Colonic mucosa (tissue), 4 donors: Measurements from ENCODE around the gene KBTBD2. TPM values are rescaled to one million over a fixed set of nuclear protein-coding genes. Genes with fewer than 3 reads are reported as not detected.
"Not testable (repeated sequence)": the region's sequence is repeated elsewhere in the genome, so short reads cannot be mapped to it uniquely, and the experiment has no call there.

Experiments used
- DNase-seq: peaks from one replicate; pipeline ENCODE4 v3.0.0-alpha.2; 2020
- H3K27ac ChIP-seq: fragments of 200-600 bp; one replicate; pipeline ENCODE4 v1.8.0; 2021
- H3K27me3 ChIP-seq: fragments of 200-600 bp; one replicate; pipeline ENCODE4 v1.8.0; 2021
- H3K36me3 ChIP-seq: fragments of 200-600 bp; one replicate; pipeline ENCODE4 v1.8.0; 2021
- H3K4me1 ChIP-seq: fragments of 200-600 bp; one replicate; pipeline ENCODE4 v1.8.0; 2021; ENCODE audit warnings: mild to moderate bottlenecking
- H3K4me3 ChIP-seq: fragments of 200-600 bp; one replicate; pipeline ENCODE4 v1.8.0; 2021
- H3K9ac ChIP-seq, 2 donors: one replicate each; pipeline ENCODE4 v1.7.0; 2013; ENCODE audit warnings: control low read depth in 2 of 2, low read depth in 2 of 2, low read length in 2 of 2
- H3K9me3 ChIP-seq: fragments of 200-600 bp; one replicate; pipeline ENCODE4 v1.8.0; 2021
- CTCF ChIP-seq: fragments of 200-600 bp; IDR thresholded peaks from one replicate; pipeline ENCODE4 v1.8.0; 2022; ENCODE audit warnings: antibody characterized with exemption, mild to moderate bottlenecking
- intact Hi-C: fragments of 100-400 bp; cut with DNase I; formaldehyde crosslinking; loops from one replicate; pipeline ENCODE4 v1.14.1; 2022
- total RNA-seq, 2 donors: library from RNA; stranded (reverse); fragmentation: NEBNext Ultra II Directional in 1 of 2; extraction: Animal tissue kit (Norgen Biotek cat#: 25700) in 1 of 2; gene quantifications; one replicate each; pipeline ENCODE4 v1.2.1, GENCODE V29; 2021
- donor health status: healthy.
- donor health status: DM: no; HTN: no; CAD: no.
- donor health status: DM: no; HTN: no; CAD: no.

The KBTBD2 gene
- total RNA-seq, 2 donors from 2014 or later: 18.2 to 33.0 TPM

DNA sequence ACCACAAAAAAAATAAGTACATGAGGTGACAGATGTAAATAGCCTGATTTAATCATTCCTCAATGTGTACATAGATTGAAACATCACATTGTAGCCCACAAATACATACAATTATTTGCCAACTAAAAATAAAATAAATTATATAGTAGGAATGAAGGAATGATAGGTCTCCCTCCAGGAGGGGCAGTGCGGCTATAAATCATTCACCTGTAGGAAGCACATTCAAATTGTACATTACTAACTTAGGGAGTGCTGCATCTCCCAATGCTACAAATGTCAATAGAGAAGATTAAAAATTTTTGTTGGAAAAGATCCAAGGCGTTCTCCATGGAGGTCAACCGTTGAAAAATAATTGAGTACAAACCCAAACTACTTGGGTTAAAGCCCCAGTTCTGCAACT is 4.2 kb downstream of the KBTBD2 start:
- no peaks in the 10 kb centered on the region for H3K27me3 ChIP-seq
- no peak overlapping the region for H3K27ac ChIP-seq
- intact Hi-C loops: no loop called here
- DNase-seq: no peak
- no peaks in the 10 kb centered on the region for H3K4me1 ChIP-seq
- TF ChIP-seq CTCF: no peak
- no peak overlapping the region for H3K4me3 ChIP-seq
- no peaks in the 10 kb centered on the region for H3K9me3 ChIP-seq
- no peak overlapping the region for H3K9ac ChIP-seq
- H3K36me3 ChIP-seq: no peaks in the 10 kb centered on the region

DNA sequence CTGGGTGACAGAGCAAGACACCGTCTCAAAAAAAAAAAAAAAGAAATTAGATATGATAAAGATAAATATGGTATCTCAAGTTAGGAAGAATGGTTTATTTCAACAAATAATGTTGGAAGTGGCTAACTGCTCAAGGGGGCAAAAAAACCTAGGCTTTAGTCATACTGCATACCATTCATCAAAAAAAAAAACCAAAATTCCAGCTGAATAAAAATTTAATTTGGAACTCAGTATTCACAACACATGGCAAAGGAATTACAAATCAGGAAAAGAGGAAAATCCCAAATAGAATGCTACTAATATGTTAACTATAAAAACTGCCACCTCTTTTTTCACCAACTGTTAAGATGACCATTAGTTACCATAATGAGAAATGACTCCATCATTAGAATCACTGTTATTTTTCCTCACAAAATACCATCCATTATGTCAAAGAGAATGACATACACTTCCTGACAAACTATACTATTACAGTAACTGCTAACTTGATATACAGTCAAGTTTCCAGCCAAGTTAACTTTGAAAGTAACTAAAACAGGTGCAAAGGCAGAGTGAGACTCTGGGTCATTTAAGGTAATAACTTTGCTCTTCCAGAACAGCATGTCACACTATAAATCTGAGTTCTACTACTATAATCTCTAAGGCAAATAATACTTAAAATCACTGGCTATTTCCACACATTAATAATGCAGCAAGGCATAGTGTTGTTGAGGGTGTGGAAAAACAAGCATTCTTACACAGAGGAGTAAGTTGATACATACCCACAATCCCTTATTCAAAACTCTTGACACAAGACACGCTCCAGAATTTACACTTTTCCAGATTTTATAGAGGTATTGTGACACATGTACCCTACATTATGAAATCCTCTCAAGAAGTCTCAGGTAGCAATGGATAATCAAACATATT is 10.2 kb downstream of the KBTBD2 start:
- no peak for TF ChIP-seq CTCF
- Histone ChIP-seq H3K27ac (no peak overlapping the region), H3K27me3 (no peaks in the 10 kb centered on the region), H3K9me3 (no peaks in the 10 kb centered on the region), H3K9ac (no peak overlapping the region), H3K4me3 (no peak overlapping the region), H3K4me1 (no peaks in the 10 kb centered on the region), H3K36me3 (no peaks in the 10 kb centered on the region)
- no peak for DNase-seq
- intact Hi-C loops: no loop called here

GRCh38 chr7:32879460-32879859 is 12.1 kb downstream of the KBTBD2 start:
- H3K9ac ChIP-seq: no peak overlapping the region
- peaks cover 6% of the 10 kb centered on the region for H3K36me3 ChIP-seq
- no peaks in the 10 kb centered on the region for H3K9me3 ChIP-seq
- TF ChIP-seq CTCF: no peak
- H3K27me3 ChIP-seq: no peaks in the 10 kb centered on the region
- no peaks in the 10 kb centered on the region for H3K4me1 ChIP-seq
- DNase-seq: no peak
- intact Hi-C loops: no loop called here
- H3K27ac ChIP-seq: no peak overlapping the region
- H3K4me3 ChIP-seq: no peak overlapping the region

DNA sequence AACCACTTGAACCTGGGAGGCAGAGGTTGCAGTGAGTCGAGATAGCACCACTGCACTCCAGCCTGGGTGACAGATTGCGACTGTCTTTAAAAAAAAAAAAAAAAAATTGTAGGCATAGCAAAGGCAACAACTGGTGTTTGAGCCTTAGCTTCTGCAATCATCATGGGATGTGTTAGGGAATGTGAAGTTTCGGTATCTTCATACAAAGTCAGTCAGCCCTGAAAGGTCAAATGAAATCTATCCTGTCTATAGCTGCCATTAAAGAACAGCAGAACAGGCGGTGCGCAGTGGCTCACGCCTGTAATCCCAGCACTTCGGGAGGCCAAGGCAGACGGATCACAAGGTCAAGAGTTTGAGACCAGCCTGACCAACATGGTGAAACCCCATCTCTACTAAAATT is 13.5 kb downstream of the KBTBD2 start:
- H3K9ac ChIP-seq, H3K27me3 ChIP-seq, H3K4me1 ChIP-seq, intact Hi-C loops, H3K9me3 ChIP-seq, H3K27ac ChIP-seq, H3K4me3 ChIP-seq, DNase-seq, H3K36me3 ChIP-seq: not testable (repeated sequence)

DNA sequence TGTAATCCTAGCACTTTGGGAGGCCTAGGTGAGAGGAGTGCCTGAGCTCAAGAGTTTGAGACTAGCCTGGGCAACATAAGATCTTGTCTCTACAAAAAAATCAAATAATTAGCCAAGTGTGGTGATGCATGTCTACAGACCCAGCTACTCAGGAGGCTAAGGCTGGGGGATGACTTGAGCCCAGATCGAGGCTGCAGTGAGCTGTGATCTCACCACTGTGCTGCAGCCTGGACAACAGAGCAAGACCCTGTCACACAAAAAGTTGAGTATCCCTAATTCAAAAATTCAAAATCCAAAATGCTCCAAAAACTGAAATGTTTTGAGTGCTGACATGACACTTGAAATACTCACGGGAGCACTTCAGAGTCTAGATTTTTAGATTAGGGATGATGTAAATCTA is 19.1 kb downstream of the KBTBD2 start:
- no peak for DNase-seq
- Histone ChIP-seq H3K27ac (no peak overlapping the region), H3K4me1 (no peaks in the 10 kb centered on the region), H3K36me3 (peaks cover 14% of the 10 kb centered on the region), H3K27me3 (no peaks in the 10 kb centered on the region), H3K9ac (no peak overlapping the region), H3K9me3 (no peaks in the 10 kb centered on the region), H3K4me3 (no peak overlapping the region)
- intact Hi-C loops: no loop called here
- no peak for TF ChIP-seq CTCF

- no peak overlapping the region for H3K27ac ChIP-seq
- intact Hi-C loops: no loop called here
- no peak overlapping the region for H3K9ac ChIP-seq
- peaks cover 14% of the 10 kb centered on the region for H3K36me3 ChIP-seq
- DNase-seq: no peak
- no peaks in the 10 kb centered on the region for H3K4me1 ChIP-seq
- no peak overlapping the region for H3K4me3 ChIP-seq
- H3K9me3 ChIP-seq: no peaks in the 10 kb centered on the region
- TF ChIP-seq CTCF: no peak
- no peaks in the 10 kb centered on the region for H3K27me3 ChIP-seq
These were observed 19.8 kb downstream of the KBTBD2 start for GRCh38 chr7:32871624-32872371.
